ENCODE data around the gene PPP6R2. TPM values are rescaled to one million over a fixed set of nuclear protein-coding genes. Genes with fewer than 3 reads are reported as not detected.
A peak's percentile ranks its signal among the peaks of the same experiment; 100 is the strongest.

The PPP6R2 gene
- total and polyA plus RNA-seq, 8 donors: 36.9 to 60.1 (median 42.2) TPM

DNA sequence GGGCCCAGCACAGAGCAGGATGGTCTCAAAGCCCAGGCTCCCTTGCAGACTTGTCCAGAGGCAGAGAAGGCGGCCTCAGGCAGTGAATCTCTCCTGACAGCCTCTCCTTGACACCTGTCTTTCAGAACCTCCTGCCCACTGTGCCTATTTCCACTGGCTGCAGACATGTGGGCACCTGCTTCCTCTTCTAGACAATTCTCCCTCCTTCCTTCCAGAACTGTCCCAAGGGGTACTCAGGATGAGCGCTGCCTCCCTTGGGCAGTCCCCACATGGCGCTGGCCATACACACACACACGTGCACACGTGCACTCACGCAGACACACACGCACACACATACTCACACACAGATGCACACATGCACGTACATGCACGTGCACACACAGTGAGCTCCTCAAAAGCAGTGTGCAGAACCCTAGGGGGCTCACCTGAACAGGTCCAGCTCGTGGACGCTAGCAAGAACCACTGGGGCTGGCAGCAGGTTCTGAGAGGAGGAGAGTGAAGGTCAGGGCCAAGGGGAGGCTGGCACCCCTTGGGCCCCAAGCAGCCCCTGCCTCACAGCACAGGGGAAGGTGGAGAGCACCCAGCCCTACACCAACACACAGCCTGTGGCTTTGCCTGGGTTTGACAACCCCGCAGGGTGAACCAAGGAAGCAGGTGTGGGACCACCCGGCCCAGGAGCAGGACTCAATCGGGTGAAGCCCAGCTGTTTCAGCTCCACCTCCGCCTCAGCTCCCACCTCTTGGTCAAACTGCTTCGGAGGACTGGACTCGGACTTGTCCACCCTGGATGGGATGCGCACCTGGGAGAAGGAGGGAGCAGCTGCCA lies 27.6 kb upstream of the PPP6R2 start:
- no peaks in the 10 kb centered on the region for H3K36me3 ChIP-seq
- TF ChIP-seq, protein P1, sequence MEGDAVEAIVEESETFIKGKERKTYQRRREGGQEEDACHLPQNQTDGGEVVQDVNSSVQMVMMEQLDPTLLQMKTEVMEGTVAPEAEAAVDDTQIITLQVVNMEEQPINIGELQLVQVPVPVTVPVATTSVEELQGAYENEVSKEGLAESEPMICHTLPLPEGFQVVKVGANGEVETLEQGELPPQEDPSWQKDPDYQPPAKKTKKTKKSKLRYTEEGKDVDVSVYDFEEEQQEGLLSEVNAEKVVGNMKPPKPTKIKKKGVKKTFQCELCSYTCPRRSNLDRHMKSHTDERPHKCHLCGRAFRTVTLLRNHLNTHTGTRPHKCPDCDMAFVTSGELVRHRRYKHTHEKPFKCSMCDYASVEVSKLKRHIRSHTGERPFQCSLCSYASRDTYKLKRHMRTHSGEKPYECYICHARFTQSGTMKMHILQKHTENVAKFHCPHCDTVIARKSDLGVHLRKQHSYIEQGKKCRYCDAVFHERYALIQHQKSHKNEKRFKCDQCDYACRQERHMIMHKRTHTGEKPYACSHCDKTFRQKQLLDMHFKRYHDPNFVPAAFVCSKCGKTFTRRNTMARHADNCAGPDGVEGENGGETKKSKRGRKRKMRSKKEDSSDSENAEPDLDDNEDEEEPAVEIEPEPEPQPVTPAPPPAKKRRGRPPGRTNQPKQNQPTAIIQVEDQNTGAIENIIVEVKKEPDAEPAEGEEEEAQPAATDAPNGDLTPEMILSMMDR (IDR thresholded peaks at IDR 0.05): no peak
- H3K27ac ChIP-seq: no peak overlapping the region
- H3K27me3 ChIP-seq: no peaks in the 10 kb centered on the region
- ATAC-seq (no peak), DNase-seq (peak in 1 of 4 donors; percentile 30)
- intact Hi-C loops (cut with DNase I): no loop called here
- no peaks in the 10 kb centered on the region for H3K9me3 ChIP-seq
- H3K4me1 ChIP-seq: peaks cover 4 to 18% of the 10 kb centered on the region in 2 donors
- no peak overlapping the region for H3K4me3 ChIP-seq

DNA sequence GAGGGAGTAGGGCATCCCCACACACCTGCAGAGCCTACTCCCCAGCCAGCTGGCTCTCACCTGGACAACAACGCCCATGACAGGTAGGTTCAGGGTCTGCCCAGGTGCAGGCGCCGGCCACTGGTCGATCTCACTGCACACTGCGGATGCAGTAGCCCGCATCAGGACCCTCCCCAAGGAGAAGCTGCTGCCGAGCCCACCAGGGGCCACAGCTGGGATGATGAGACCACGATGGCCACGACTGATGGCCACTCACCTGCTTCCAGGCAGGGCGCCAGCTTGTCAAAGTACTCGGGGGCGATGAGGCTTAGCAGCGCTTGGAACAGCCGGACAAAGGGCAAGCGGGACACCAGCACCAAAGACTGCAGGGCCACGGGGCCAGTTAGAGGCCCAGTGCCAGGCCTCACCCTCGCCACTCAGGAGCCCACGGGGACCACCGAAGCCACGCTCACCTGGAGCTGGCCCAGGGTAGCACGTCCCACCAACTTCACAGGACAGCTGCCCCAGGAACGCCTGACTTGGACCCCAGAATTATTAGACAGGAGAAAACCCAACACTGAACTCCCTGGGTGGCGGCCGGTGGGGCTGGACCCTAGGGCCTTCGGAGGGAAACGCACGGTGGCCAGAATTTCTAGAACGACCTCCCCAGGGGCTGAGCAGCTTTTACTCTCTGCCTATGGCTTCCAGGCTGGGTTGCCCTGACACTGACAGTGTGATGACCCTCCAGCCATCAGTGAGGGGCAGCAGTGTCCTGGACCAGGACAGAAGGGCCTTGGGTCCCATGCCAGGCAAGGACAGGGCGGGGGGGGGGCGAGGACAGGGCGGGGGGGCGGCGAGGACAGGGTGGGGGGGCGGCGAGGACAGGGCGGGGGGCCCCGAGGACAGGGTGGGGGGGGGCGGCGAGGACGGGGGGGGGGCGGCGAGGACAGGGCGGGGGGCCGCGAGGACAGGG lies 26.7 kb upstream of the PPP6R2 start:
- TF ChIP-seq, protein P1 (IDR thresholded peaks at IDR 0.05): no peak
- H3K4me3 ChIP-seq: no peak overlapping the region
- no peaks in the 10 kb centered on the region for H3K9me3 ChIP-seq
- intact Hi-C loops (cut with DNase I): no loop called here
- H3K4me1 ChIP-seq: peaks cover 4 to 18% of the 10 kb centered on the region in 2 donors
- H3K36me3 ChIP-seq: no peaks in the 10 kb centered on the region
- H3K27me3 ChIP-seq: no peaks in the 10 kb centered on the region
- H3K27ac ChIP-seq: no peak overlapping the region
- DNase-seq: no peak
- no peak for ATAC-seq

DNA sequence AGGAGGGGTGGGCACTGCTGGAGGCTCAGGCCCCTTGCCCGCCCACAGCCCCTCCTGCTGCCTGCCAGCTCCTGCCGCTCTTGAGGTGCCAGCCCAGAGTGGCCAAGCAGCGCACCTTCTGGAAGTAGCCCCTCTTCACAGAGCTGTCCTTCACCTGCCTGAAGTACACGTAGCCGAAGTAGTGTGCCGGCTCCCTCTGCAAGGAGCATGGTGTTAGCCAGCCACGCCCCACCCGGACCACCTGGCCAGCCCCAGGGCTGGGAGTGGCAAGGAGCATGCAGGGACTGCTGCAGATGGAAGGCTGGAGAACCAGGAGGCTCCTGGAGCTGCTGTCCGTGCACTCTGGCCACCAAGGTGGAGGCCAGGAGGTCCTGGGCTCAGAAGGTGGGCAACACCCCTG lies 25.9 kb upstream of the PPP6R2 start:
- intact Hi-C loops (cut with DNase I): no loop called here
- ATAC-seq (no peak), DNase-seq (no peak)
- H3K4me3 ChIP-seq: no peak overlapping the region
- TF ChIP-seq, protein P1 (IDR thresholded peaks at IDR 0.05): no peak
- H3K4me1 ChIP-seq: peaks cover 4 to 18% of the 10 kb centered on the region in 2 donors
- H3K36me3 ChIP-seq: no peaks in the 10 kb centered on the region
- H3K27ac ChIP-seq: no peak overlapping the region
- no peaks in the 10 kb centered on the region for H3K9me3 ChIP-seq
- no peaks in the 10 kb centered on the region for H3K27me3 ChIP-seq

DNA sequence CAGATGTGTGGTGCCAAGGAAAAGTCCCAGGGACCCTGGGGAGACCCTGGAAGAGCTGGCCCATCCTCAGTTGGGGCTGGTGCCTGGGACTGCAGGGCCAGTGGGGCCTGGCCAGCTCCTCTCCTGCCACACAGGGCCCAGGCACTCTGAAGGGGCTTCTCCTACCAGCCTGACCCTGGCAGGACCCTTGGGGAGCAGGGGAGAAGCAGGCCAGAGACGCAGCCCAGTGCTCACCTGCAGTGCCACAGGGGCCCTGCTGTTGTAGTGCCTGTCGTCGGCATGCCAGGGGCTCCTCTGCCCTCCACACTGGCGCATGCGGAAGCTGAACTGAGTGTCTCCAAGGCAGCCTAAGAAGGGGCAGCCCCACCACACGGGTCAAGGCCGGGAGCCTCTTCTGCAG lies 25.5 kb upstream of the PPP6R2 start:
- Histone ChIP-seq H3K27me3 (no peaks in the 10 kb centered on the region), H3K4me3 (no peak overlapping the region), H3K36me3 (no peaks in the 10 kb centered on the region), H3K4me1 (peaks cover 4 to 18% of the 10 kb centered on the region in 2 donors), H3K9me3 (no peaks in the 10 kb centered on the region), H3K27ac (no peak overlapping the region)
- intact Hi-C loops (cut with DNase I): no loop called here
- DNase-seq (no peak), ATAC-seq (no peak)
- TF ChIP-seq, protein P1 (IDR thresholded peaks at IDR 0.05): no peak

DNA sequence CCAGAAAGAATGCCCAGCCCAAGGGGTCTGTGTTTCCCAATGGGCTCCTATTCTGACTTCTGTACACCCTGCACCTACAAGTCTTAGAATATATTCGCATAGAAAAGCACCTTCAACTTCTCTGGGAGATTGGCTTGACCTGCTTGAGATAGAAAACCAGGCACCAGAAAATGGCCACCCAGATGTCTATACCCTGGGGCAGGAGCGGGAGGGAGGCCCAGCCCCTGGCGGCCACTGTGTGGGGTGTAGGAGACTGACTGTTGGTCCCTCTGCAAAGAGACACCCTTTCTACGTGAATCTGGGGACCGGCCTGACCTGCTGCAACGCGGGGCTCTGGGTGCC lies 24.8 kb upstream of the PPP6R2 start:
- Histone ChIP-seq H3K27me3 (no peaks in the 10 kb centered on the region), H3K36me3 (no peaks in the 10 kb centered on the region), H3K27ac (no peak overlapping the region), H3K9me3 (no peaks in the 10 kb centered on the region), H3K4me1 (peaks cover 4 to 18% of the 10 kb centered on the region in 2 donors), H3K4me3 (no peak overlapping the region)
- TF ChIP-seq, protein P1 (IDR thresholded peaks at IDR 0.05): no peak
- no peak for DNase-seq
- intact Hi-C loops (cut with DNase I): no loop called here
- no peak for ATAC-seq

Measured in left lung (tissue), 10 donors.